Choroid plexus epithelial cell (primary cell): ENCODE results near the gene LMAN2.

Source experiments
- DNase-seq: peaks from one replicate; pipeline ENCODE4 v3.0.0-alpha.2; 2010; ENCODE audit warnings: low read depth
- H3K4me3 ChIP-seq: 2 replicates; pipeline ENCODE4 v1.5.1; 2011; ENCODE audit warnings: low read depth, mild to moderate bottlenecking, control low read depth, low read length, moderate library complexity
- TF ChIP-seq, protein P1 (sequence below): conservative IDR thresholded peaks from 2 replicates; pipeline ENCODE4 v1.5.1; 2011; ENCODE audit warnings: low read depth, mild to moderate bottlenecking, control low read depth, inconsistent platforms, low read length, moderate library complexity

LMAN2 gene

DNA sequence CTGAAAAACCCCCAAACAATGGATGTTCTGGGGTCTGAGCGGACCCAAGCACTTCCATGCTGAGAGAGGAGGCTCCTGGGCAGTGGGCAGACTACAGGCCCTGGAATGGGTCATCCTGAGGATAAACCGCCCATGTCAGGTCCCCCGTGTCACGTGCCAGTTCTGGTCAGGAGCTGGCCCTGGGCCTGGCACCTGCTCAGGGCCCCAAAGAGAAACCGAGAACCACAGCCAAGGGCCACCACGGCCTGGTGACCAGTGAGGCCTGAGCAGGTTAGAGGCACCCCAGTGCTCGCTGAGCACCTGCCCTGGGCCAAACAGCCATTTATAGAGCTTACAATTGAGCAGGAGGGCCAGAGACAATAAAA, 15.8 kb downstream of the LMAN2 start:
- no peak for DNase-seq
- H3K4me3 ChIP-seq, result no peak overlapping the region
- TF ChIP-seq, protein P1, sequence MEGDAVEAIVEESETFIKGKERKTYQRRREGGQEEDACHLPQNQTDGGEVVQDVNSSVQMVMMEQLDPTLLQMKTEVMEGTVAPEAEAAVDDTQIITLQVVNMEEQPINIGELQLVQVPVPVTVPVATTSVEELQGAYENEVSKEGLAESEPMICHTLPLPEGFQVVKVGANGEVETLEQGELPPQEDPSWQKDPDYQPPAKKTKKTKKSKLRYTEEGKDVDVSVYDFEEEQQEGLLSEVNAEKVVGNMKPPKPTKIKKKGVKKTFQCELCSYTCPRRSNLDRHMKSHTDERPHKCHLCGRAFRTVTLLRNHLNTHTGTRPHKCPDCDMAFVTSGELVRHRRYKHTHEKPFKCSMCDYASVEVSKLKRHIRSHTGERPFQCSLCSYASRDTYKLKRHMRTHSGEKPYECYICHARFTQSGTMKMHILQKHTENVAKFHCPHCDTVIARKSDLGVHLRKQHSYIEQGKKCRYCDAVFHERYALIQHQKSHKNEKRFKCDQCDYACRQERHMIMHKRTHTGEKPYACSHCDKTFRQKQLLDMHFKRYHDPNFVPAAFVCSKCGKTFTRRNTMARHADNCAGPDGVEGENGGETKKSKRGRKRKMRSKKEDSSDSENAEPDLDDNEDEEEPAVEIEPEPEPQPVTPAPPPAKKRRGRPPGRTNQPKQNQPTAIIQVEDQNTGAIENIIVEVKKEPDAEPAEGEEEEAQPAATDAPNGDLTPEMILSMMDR, result no peak

DNA sequence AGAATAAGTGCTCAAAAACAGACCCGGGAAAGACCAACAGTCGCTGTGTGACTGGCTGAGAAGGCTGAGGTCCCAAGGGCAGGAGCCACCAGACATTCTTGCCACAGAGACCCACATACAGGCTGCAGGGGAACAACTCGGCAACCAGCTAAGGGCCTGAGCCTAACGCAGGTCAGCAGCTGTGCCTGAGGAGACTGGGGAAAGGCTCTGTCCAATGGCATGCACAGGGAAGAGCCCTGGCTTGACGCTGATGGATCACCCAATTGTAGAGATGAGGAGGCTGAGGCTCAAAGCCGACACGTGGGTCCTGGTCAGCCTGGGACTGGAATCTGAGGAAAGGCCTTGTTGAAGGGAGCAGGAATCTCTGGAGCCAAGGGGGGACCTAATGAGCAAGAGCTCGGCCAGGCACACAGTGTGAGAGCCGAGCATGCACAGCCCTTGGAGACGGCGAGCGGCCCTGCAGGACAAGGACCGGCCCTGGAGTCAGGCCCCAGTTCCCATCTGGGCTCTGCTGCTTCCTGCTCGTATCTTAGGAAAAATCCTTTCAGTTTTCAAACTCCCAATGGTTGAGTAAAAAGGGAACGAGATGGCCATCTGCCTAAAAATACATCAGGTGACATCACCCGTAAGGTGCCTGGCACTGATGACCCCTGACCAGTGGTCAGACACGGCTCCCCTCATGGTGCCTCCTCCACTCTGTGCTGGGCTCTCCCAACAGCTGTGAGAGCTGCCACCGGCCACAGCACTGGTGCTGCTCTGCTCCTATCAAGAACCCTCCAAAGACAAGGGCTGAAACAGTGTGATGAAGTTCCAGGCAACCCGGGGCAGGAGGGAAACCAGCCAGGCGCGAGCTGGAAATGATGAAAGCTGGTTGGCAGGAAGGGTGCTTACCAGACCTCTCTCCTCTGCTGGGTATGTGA, 16.4 kb downstream of the LMAN2 start:
- H3K4me3 ChIP-seq, result no peak overlapping the region
- DNase-seq, result no peak
- TF ChIP-seq, protein P1, result no peak

DNA sequence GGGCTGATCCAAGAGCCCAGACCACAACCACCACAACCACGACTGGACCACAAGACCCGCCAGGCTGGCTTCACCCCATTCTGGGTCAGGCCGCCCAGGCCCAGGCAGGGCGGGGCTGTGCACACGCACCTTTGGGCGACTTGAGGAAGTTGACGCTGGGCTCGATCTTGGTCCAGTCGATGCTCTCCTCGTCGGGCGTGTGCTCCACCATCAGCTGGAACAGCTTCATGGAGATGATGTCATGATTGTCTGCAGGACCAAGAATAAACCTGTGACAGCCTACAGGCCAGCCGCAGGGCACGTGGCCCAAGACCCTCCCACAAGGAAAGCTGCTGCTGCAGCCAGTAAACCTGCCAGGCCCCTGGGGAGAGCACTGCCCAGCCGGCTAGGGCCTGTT, 17.3 kb downstream of the LMAN2 start:
- DNase-seq, result no peak

DNA sequence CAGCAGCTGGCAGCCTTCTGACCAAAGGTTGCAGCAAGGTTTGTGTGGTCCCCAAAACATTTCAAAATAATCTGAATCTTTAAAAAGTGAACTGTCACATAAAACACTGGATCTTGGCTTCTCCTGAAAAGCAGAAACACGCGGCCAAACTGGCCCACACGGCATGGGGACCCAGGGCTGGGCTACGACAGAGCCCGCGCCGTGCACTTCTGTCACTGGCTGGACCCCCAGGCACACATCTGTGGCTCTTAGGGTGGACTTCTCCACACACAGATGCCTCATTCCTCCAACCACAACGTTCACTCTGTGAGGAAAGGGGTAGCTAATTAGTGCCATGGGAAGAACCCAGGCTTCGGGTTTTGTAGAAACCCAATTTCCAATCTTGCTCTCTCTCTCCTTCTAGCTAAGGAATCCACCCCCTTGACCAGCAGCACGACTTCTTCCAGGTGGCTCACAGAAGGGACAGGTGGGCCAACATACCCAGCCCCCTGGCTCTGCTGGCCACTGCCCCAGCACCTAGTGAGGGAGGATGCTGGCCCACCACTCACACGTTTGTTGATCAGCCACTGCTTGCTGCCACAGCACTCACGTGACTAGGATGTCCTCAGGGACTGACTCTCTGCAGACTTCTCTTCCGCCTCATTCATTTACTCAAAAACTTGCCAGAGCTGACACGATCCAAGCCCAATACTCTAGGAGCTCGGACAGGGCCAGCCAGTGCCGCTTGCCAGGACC, 17.9 kb downstream of the LMAN2 start:
- TF ChIP-seq, protein P1, result no peak
- DNase-seq, result no peak
- H3K4me3 ChIP-seq, result no peak overlapping the region

More for the DNA sequence above, 17.3 kb downstream of the LMAN2 start:
- H3K4me3 ChIP-seq, result no peak overlapping the region
- TF ChIP-seq, protein P1, result no peak

DNA sequence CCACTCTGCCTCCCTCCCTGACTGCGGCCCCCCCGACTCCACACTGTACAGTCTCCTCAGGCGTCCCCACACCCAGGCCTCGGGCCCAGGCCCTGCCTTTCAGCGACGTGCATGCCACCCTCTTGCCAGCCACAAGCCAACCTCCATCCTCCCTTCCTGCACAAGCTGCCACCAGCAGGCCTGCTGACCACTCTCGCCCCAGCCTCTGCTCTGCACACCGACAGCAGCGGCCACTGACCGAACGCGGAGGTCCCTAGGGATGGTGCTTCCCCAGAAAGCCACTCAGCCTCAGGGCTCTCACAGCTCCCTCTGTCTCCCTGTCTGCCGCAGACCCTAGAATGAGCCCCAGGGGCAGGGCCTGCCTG, 18.6 kb downstream of the LMAN2 start:
- no peak for DNase-seq
- TF ChIP-seq, protein P1, result no peak
- H3K4me3 ChIP-seq, result no peak overlapping the region

DNA sequence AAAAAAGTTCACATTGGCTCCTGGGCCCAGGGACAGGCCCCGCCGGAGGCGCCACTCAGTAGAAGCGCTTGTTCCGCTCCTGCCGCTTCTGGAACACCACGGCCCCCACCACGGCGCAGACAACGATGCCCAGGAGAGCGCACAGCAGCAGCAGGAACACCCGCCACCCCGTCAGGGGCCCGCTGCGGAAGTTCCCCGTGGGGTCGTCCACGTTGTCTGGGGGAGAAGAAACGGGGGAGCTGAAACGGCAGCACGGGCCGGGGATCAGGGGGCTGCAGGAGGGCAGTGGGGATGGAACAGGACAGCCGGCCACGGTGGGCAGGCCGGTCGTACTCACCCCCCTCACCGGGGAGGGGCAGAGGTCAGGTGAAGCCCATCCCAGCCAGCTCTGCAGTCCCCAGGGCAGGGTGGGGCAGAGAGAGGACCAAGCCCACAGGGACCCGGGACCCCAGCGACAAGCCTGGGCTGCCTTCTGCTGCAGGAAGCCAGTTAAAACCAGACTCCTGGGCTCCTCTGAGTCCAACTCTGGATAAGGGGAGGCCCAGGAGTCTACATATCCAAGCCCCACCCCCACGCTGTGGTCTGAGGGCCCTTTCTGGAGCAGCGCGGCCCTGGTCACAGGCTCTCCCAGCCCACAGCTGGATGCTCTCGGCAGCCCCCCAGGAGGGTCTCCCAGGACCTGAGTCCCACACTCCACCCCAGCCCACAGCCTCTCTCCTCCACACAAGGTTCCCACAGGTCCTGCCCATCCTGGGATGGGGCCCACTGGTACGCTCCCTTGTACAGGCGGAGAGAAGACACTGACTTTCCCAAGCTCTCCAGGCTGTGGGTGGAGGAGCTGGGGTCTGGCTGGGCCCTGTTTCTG, 19.2 kb downstream of the LMAN2 start:
- DNase-seq, result no peak
- TF ChIP-seq, protein P1, result no peak
- no peak overlapping the region for H3K4me3 ChIP-seq
